ENCODE data around the gene RUFY2.
"Not testable (repeated sequence)": the region's sequence is repeated elsewhere in the genome, so short reads cannot be mapped to it uniquely, and the experiment has no call there.

Gene RUFY2

DNA sequence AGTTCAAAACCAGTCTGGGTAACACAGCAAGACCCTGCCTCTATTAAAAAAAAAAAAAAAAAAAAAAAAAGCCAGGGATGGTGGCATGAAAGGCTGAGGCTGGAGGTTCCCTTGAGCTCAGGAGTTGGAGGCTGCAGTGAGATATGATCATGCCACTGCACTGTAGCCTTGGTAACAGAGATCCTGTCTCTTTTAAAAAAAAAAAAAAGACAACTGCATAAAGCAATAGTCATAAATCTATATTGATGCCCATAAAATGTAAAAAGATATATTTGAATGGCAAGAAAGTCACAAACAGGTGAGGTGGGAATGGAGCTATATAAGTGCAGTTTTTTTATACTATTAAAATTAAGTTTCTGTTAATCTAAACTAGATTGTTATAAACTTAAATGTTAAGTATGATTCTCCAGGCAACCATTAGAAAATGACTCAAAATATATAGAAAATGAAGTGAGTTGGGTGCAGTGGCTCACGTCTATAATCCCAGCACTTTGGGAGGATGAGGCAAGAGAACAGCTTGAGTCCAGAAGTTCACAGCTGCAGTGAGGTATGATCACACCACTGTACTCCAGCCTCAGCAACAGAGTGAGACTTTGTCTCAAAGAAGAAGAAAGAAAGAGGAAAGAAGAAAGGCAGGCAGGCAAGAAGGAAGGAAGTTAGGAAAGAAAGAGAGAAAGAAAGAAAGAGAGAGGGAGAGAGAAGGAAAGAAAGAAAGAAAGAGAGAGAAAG lies 88.6 kb downstream of the RUFY2 start:
- DNase-seq: no peak

DNA sequence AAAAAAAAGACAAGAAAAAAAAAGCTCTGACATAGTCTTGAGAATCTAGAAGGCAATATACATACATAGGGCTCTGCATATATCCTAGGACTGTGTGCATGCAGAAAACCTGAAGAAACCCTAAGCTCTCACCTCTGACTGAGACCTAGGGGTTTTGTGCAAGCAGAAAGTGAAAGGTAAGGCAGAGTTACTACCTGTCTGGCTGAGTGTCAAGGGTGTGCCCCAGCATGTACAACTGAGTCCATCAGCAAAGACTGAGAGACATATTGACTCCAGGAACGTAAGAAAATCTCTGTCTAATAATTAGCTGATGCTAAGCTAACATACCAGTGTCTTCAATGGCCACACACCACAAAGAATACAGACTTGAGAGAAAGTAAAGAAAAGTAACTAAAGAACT lies 91.5 kb downstream of the RUFY2 start:
- DNase-seq: no peak

DNA sequence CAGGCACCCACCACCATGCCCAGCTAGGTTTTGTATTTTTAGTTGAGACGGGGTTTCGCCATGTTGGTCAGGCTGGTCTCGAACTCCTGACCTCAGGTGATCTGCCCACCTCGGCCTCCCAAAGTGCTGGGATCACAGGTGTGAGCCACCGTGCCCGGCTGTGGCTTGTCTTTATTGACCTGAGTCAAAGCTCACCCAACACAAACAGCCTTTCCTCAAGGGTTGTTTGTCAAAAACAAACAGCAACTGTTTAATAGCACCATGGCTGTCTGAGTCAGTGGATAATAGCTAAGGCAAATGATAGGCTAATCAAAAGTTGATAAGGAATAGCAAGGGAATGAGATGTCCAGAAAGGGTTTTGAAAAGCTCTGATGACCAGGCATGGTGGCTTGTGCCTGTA lies 92.1 kb downstream of the RUFY2 start:
- DNase-seq: not testable (repeated sequence)

DNA sequence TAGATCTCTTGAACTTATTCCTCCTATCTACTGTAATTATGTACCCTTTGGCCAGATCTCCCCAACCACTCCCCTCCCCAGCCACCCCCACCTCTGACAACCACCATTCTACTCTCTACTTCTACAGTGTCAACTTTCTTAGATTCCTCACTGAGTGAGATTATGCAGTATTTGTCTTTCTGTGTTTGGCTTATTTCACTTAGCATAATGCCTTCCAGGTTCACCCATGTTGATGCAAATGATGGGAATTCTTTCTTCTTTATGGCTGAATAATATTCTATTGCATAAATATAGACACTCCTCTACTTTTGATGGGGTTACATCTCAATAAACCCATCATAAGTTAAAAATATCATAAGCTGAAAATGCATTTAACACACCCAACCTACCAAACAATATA lies 96.5 kb downstream of the RUFY2 start:
- no peak for DNase-seq

DNA sequence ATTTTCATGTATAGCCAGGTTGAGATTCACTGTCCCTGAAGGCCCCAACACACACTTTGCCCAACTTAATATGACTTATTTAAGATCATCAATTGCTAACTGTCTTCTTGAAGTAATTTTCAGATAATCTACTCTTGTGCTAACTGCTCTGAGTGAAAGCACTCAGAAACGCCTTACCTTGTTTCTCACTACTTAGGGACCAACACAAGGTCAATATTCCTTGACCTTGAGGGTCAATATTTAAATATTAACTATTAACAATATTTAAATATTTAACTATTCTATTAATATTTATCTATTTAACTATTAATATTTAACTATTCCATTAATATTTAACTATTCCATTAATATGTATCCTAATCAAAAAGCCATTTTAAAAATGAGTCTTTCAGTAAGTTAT lies 101.2 kb downstream of the RUFY2 start:
- DNase-seq: no peak

DNA sequence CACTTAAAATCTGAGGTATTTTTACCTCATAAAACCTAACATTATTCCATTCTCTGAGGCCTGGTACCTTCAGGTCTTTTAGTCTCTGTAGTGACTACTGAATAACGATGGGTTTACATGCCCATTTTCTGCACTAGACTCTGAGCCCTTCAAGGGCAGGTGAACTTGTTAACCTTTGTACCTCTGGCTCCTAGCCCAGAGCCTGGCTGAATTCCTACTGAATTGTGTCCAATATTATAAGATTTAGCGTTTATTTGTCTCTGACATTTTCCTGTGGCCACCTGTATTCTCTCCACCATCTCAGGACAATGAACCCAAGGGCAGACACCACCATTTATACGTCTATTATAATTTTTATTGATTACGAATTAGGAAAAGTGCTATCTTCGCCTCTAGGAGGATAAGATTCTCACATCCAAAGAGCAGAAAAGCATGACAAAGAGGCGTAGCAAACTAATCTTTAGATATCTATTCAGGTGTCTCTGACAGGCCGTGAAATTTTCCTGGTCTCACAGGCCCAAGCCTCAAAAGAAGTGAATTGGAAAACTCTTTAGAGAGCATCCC lies 103.1 kb downstream of the RUFY2 start:
- DNase-seq: no peak

DNA sequence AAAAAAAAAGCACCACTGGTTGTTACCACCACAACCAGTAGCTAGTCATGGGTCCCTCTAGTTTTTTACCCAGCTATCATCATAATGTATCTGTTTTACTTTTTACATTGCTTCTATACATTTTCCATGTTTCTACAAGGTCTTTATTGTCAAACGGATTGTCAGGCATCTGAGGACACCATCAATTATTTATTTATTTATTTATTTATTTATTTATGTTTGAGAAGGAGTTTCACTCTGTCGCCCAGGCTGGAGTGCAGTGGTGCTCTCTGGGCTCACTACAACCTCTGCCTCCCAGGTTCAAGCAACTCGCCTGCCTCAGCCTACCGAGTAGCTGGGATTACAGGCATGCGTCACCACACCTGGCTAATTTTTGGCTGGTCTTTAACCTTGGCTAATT lies 104.2 kb downstream of the RUFY2 start:
- DNase-seq: no peak

DNA sequence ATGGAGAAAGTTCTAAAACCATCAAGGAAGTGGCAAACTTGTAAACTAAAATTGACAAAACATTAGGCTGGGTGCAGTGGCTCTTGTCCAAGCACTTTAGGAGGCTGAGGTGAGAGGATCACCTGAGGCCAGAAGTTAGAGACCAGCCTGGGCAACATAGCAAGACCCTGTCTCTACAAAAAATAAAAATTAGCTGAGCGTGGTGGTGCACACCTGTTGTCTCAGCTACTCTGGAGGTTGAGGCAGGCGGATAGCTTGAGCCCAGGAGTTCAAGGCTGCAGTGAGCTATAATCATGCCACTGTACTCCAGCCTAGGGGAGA lies 104.6 kb downstream of the RUFY2 start:
- no peak for DNase-seq

DNA sequence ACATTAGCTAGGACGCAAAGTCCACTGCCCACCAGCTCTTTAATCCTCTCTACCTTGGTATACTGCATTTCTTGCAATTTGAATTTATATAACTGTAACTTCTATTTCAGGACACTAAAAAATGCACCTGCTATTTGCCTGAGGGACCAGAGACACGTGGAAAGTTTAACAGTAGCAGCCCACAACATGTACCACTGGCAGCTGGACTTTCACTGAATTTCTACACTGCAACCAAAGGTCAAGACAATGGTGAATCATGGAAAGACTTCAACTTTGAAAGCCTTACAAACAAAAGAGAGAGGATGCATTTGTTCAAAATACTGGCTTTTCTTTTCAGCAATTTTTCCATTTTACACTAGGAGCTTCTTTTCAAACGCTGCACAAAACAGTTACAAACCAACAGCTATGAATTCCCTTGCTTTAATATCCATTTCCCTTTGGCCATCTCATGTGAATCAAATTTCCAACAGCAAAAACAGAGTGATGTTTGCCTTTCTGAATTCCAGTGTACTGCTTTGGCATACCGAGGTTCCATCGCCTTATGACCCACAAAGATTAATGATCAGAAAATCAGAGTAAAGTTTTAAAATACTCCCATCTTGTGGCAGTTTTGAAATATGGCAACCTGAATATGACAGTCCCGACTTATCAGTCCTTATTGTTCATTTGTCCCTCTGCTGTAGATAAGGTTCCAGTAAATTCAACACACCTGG lies 105.1 kb downstream of the RUFY2 start:
- DNase-seq: peak; percentile 25

DNA sequence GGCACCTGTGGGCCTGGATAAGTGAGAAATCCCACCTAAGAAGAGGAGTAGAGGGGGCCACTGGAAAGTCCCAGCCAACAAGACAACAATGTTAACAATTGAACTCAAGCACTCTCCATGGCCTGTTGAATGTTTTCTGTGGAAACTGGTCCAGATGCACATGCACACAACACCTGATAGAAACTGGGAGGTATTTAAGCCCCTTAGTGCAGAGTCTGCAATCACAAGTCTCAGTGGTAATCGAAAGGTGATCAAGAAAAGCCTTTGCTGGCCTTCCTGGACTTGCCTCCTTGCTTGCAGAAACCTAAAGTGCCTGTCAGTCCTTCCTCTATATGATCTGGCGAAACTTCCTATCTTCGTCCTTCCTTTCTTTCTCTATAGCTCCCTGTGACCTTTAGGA lies 105.8 kb downstream of the RUFY2 start:
- DNase-seq: no peak

DNA sequence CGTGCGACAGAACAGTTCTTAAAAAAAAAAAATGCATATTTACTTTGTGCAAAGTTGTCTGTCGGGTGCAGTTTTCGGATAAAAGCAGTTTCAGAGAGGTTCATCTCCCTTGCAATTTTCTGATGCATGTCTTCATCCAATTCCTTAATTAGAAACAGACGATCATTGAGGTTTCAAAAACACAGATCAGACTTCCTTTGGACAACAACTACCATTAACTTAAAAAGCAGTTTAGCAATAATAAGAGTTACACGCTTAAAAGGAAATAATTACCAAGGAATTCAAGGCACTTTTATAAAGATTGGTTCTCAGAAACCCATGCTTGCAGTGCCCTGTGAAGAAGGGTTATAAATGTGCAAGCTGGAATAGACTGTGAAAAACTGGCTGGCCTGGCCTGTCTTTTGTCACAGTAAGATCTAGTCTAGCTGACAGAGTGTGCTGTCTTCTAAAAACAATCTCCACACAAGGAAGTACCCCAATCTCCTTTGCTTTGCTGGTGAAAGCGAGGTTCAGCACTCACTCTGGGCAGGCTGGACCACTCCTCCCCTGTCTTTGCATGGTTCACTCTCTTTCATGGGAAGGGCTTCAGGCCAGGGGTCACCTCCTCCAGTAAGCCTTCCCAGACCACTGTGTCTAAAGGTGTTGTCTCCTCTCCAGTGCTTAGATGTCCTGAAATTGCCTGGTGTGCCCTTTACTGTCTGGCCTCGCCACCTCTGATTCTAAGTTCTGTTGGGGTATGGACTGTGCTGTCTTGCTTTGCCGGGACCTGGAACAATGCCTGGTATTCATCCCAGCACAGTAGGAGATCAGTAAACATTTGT lies 110.0 kb downstream of the RUFY2 start:
- no peak for DNase-seq

Data from NCI-H748 treated with DMSO at 0.1 percent for 48 hours (cell line).